NCI-H748 (cell line): ENCODE data around the gene E2F8.
"Not testable (repeated sequence)": the region's sequence is repeated elsewhere in the genome, so short reads cannot be mapped to it uniquely, and the experiment has no call there.

Source experiments
- DNase-seq: peaks from one replicate; lab custom pipeline; 2025; ENCODE audit not compliant: unreplicated experiment; lab: John Stamatoyannopoulos, UW

Gene E2F8, protein sequence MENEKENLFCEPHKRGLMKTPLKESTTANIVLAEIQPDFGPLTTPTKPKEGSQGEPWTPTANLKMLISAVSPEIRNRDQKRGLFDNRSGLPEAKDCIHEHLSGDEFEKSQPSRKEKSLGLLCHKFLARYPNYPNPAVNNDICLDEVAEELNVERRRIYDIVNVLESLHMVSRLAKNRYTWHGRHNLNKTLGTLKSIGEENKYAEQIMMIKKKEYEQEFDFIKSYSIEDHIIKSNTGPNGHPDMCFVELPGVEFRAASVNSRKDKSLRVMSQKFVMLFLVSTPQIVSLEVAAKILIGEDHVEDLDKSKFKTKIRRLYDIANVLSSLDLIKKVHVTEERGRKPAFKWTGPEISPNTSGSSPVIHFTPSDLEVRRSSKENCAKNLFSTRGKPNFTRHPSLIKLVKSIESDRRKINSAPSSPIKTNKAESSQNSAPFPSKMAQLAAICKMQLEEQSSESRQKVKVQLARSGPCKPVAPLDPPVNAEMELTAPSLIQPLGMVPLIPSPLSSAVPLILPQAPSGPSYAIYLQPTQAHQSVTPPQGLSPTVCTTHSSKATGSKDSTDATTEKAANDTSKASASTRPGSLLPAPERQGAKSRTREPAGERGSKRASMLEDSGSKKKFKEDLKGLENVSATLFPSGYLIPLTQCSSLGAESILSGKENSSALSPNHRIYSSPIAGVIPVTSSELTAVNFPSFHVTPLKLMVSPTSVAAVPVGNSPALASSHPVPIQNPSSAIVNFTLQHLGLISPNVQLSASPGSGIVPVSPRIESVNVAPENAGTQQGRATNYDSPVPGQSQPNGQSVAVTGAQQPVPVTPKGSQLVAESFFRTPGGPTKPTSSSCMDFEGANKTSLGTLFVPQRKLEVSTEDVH

DNA sequence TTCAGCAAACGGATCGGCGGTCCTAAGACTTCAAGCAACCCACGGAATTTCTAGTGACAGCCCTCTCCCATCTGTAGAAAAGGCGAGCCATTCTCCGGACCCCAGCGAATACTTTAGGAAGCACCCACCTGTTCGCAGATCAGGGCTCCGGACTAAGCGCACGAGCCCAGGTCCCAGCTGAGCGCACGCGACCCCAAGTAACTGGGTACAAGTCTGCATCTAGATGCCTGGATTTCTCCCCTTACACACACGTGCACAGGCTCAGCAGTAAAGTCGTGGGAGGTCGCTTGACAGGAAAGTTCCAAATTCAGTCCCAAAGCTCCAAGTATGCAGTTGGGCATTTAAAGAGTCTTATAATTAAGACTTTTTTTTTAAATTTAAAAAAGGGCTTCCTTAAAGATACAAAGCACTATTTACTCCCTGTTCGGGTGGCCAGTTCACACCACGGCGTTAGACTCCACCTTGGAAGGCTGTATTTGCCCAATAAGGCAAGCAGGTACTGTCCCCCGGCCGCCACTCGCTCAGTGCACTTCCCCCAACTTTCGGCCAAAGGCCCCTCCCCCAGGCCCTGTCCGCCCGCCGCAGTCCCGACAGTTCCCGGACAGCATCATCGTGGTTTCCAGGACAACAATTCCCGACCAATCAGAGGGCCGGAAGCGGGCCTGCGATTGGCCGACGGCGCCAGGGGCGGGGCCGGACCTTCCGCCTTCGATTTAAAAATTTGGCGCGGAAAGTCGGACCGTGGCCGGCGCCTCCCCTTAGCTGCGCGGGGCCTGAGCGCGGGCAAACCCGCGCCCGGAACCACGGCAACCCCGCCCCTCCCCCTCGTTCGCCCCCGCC lies at the start of gene E2F8:
Gene E2F8, minus strand, starts transcription at position 526 of the 840 bp plus-strand sequence. CDS start 824 bp downstream, outside the sequence.
- peak; percentile 97 for DNase-seq

- no peak for DNase-seq
Observed at GRCh38 chr11:19290356-19290755, 49.6 kb upstream of the E2F8 start.

DNA sequence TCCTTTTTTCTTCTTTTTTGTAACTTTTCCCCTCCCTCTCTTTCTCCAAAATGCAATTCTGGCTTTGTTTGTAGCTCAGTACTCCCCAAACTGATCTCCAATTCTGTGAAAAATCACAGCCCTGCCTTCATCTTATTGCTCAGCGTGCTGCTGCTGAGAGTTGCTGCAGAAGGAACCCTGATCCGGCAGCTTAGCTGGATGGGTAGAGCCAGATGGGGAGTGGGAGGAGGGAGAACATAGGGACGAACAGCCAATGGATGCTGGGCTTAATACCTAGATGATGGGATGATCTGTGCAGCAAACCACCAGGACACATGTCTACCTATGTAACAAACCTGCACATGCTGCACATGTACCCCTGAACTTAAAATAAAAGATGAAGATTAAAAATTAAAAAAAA lies 47.5 kb upstream of the E2F8 start:
- no peak for DNase-seq

- no peak for DNase-seq
Observed at GRCh38 chr11:19286411-19286810, 45.7 kb upstream of the E2F8 start.

DNA sequence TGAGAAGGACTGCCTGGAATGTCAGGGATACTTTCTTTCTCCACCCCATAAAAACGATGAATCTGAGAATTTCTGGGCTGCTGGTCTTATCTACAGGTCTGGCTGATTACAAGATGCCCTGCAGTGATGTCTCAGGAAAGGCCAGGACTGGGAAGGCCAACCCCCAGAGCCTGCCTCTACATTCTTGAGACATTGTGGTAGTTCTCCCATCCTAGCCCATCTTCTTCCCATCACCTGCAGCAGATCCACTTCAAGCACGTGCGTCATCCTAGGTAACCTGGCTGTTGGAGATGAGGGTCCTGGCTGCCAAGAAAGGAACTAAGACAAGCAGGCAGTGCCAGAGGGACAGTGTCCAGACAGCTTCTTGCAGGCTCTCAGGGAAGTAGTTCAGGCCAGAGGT lies 44.1 kb upstream of the E2F8 start:
- DNase-seq, result no peak

DNA sequence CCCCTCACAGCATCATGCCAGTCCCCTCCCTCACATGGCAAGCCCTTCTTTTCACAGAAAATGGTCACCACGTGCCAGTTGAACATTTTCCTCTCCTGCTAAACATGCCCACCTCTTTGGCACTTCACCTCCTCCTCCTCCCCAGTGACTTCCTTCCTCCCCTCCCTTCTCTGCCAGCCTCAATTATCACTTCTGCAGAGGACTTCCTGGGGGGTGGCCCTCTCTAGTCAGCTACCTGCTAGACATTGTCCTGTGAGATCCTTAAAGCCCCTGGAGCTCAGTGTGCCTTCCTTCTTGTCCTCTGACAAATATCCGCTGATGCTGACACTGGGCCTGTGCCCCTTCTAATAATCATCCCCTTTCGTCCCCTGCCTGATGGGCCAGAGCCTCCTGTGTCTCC lies 43.2 kb upstream of the E2F8 start:
- no peak for DNase-seq

DNA sequence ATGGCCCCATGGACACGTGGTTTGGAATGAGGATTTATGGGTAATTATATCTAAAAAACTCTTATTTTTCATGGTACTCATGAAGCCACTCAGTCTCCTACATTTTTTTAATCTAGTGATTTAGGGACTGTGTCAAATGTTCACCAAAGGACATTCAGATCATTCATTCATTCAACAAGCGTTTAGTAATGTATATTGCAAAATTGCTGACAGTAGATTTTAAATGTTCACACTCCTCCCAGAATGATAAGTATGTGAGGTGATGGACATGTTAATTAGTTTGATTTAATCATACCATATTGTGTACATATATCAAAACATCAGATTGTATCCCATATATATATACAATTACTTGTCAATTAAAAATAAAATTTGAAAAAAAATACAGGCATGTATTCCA lies 40.8 kb upstream of the E2F8 start:
- DNase-seq, result no peak

DNA sequence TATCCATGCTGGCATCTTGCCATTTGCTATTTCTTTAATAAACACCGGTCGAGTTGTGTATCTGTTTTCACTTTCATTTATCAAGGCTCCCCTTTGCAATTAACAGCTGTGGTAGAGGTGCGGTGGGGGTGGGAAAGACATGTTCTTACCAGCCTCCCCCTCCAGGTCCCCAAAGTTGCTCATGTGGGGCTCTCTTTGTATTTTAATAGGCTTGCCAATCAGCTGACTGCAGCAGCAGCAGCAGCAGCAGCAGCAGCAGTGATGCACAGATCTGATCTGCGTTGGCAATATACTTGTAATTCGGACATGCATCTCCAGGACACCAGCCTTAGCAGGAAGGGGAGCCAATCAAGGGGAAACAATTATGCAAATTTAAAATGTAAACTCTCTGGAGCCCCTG lies 40.3 kb upstream of the E2F8 start:
- peak; percentile 50 for DNase-seq

DNA sequence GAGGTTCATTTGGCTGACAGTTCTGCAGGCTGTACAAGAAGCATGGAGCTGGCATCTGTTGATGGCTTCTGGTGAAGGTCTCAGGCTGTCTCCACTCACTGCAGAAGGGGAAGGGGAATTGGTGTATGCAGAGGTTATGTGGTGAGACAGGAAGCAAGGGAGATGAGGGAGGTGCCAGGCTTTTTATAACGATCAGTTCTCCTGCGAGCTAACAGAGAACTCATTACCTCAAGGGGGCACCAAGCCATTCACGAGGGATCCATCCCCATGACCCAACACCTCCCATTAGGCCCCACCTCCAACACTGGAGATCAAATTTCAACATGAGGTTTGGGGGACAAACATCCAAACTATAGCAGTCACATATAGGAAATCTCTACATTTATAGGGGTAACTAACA lies 38.7 kb upstream of the E2F8 start:
- DNase-seq, result peak; percentile 59

DNA sequence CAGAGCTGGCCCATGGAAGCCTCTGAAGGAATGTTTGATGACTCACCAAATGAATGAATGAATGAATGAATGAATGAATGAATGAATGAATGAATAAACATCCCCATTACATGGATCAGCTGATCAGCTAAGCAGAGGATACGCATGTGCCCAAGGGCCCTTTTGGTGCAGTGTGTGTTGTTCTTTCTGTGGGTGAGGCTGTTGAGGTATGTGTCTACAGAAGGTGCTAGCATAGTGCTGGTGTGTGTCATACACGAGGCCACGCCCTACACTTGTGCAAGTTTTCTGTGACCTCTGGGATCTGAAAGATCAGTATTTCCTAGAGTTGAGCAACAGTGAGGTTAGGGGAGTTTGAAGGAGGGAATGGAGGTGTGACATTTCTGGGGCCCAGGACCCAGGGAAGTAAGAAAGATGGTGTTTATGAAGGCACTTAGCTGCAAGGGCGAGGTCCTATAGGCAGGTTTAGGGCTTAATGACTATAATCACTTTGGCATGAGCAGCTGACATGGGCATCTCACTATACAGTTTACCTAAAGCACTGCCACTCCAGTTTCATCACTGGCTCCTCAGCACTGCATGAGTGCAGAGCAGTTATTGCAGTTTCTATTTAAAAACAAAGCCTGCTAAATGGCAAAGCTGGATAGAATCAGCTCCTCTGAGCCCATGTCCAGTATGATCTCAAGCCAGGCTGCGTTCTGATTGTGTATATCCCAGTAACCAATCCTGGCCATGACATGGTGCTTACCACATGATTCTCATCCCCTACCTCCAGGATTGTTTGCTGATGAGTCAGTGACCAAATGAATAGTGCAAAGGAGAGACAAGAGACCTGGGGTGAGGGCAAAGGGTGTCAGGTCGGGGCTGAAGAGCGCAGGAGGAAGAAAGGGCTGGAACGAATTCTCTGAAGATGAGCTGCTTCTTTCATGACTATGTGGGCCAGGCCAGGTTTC lies 36.4 kb upstream of the E2F8 start:
- peak; percentile 20 for DNase-seq

- DNase-seq, result no peak
Observed at GRCh38 chr11:19275496-19275895, 34.8 kb upstream of the E2F8 start.

GRCh38 chr11:19273219-19273618 lies 32.5 kb upstream of the E2F8 start:
- not testable (repeated sequence) for DNase-seq

- DNase-seq, result no peak
Observed at GRCh38 chr11:19268909-19269308, 28.2 kb upstream of the E2F8 start.

- DNase-seq, result no peak
Observed at GRCh38 chr11:19267567-19267966, 26.8 kb upstream of the E2F8 start.

DNA sequence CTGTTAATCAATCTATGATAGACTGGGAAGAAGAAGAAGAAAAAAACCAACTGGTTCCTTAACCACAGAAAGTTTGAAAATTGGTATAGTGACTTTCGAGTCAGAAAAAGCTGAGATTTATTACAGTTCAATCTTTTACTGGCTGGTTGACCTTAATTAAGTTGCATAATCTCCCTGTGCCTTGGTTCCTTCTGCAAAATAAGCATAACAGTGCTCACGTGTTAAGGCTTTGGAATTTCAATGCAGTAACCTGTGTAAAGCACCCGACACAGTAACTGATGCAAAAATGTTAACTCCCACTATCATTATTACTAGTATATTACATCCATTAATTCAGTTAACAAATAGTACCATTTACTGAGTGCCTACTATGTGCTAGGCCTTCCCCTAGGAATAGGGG lies 22.6 kb upstream of the E2F8 start:
- no peak for DNase-seq

DNA sequence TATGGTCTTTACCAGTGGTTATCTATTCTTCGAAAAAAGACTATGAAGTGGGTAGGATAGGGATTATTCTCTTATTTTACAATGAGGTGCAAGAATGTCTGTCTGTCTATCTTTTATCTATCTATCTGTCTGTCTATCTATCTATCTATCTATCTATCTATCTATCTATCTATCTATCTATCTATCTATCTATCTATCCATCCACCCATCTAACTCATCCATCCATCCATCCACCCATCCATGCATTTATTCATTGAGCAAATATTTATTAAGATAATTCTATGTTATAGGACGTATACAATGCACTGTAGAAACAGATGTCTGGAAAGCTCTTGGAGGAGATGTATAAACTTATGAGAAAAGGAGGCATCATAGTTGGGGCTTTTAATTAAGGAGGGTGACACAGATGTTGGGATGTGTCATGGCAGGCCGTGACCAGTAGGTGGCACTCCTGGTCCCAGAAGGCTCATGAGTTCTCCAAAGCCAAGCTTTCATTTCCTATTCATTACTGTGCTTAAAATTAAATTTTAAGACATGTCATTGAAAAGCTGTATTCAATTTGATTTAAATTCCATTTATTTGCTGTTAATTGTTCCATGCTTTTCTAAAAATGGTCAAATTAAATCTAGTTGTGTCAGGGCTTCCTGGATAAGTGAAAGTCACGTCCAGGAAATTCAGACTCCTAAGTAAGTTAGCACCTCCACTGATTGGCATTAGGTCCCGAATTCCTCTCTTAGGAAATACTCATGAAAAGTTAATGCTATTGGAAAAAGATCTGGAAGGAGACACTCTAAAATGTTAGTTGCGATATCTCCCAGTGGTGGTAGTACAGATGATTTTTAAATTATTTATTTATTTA lies 19.0 kb upstream of the E2F8 start:
- DNase-seq, result peak; percentile 59

DNA sequence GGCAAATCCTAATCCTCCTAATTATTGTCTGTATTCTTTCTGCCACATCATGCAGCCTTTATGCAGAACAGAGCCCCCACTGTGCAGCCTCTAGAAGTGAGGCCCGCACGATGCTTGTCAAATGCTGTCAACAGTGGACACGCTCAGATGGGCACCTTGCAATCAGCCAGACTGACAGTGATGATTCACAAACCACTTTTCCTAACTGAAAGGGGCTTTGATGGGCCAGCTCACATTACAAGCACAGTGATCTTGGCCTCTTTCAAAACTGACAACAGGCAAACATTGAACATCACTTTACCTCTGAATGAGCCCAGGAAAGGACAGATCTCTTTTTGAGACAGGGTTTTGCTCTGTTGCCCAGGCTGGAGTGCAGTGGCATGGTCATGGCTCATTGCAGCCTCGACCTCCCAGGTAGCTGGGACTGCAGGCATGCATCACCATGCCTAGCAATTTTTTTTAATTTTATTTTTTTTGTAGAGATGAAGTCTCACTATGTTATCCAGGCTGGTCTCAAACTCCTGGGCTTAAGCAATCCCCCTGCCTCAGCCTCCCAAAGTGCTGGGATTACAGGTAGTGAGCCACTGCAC lies 18.0 kb upstream of the E2F8 start:
- DNase-seq, result peak; percentile 83

DNA sequence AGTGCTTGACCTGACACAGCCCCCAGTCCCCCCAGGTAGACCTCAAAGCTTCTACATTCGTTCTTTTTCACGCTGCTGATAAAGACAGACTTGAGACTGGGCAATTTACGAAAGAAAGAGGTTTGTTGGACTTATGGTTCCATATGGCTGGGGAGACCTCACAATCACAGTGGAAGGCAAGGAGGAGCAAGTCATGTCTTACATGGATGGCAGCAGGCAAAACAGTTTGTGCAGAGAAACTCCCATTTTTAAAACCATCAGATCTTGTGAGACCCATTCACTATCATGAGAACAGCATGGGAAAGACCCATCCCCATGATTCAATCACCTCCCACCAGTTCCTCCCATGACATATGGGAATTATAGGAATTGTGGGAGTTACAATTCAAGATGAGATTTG lies 13.7 kb upstream of the E2F8 start:
- DNase-seq, result not testable (repeated sequence)

GRCh38 chr11:19253817-19254216 lies 13.1 kb upstream of the E2F8 start:
- no peak for DNase-seq
